ENCODE data around the gene NEDD9.

Gene NEDD9

DNA sequence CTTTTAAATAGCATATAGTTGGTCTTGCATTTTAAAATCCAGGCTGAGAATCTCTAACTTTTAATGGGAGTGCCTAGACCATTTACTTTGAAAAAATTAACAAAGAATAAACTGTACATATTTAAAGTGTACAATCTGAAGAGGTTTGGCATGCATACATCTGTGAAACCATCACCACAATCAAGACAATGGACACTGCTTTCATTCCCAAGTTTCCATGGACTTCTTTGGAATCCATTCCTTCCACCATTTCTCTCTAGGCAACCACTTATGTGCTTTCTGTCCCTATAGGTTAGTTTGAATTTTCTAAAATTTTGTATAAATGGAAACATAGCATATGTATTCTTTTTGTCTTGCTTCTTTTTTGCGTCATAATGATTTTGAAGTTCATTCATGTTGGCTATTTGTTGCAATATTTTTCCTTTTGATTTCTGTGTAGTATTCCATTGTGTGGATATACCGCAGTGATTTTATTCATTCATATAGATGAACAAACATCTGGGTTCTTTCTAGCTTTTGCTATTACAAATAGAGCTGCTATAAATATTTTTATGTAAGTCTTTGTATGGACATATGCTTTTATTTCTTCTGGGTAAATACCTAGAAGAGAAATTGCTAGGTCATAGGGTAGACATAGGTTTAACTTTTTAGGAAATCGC is 50.9 kb downstream of the NEDD9 start:
- H3K27me3 ChIP-seq (replicated peaks; ENCODE audit: control insufficient read depth, insufficient read depth, low read length, poor library complexity, severe bottlenecking) = no peaks in the 10 kb centered on the region
- H3K9me3 ChIP-seq (ENCODE audit: control insufficient read depth, low read length) = no peaks in the 10 kb centered on the region
- H3K27ac ChIP-seq (ENCODE audit: insufficient read depth, low read length, poor library complexity, severe bottlenecking) = no peak overlapping the region
- peaks cover 23% of the 10 kb centered on the region for H3K36me3 ChIP-seq (ENCODE audit: control insufficient read depth, insufficient read depth, low read length)
- no peak for DNase-seq
- no peak overlapping the region for H3K4me3 ChIP-seq (ENCODE audit: insufficient read depth, low read depth, low read length, poor library complexity, severe bottlenecking)
- no peaks in the 10 kb centered on the region for H3K4me1 ChIP-seq (ENCODE audit: control insufficient read depth, insufficient read depth, low read length, poor library complexity, severe bottlenecking)

GRCh38 chr6:11179419-11180202 is 52.9 kb downstream of the NEDD9 start:
- Histone ChIP-seq H3K9me3 (ENCODE audit: control insufficient read depth, low read length) (no peaks in the 10 kb centered on the region), H3K4me3 (ENCODE audit: insufficient read depth, low read depth, low read length, poor library complexity, severe bottlenecking) (no peak overlapping the region), H3K4me1 (ENCODE audit: control insufficient read depth, insufficient read depth, low read length, poor library complexity, severe bottlenecking) (no peaks in the 10 kb centered on the region), H3K27ac (ENCODE audit: insufficient read depth, low read length, poor library complexity, severe bottlenecking) (no peak overlapping the region), H3K36me3 (ENCODE audit: control insufficient read depth, insufficient read depth, low read length) (peaks cover 5% of the 10 kb centered on the region), H3K27me3 (replicated peaks; ENCODE audit: control insufficient read depth, insufficient read depth, low read length, poor library complexity, severe bottlenecking) (no peaks in the 10 kb centered on the region)
- DNase-seq = no peak

DNA sequence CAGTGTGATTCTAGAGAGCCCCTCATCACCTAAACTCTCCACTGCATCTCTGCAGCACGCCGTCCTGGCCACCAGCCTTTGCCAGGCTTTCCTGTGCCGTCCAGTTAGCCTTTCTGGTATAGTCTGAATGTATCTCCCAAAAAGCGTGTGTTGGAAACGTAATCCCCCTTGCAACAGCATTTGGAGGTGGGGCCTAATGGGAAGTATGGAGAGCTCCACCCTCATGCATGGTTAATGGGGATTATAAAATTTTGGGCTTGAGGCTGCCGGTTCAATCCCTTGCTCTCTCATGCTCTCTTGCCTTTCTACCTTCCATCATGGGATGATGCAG is 53.4 kb downstream of the NEDD9 start:
- H3K4me1 ChIP-seq (ENCODE audit: control insufficient read depth, insufficient read depth, low read length, poor library complexity, severe bottlenecking) = no peaks in the 10 kb centered on the region
- no peak overlapping the region for H3K27ac ChIP-seq (ENCODE audit: insufficient read depth, low read length, poor library complexity, severe bottlenecking)
- DNase-seq = no peak
- H3K4me3 ChIP-seq (ENCODE audit: insufficient read depth, low read depth, low read length, poor library complexity, severe bottlenecking) = no peak overlapping the region
- H3K36me3 ChIP-seq (ENCODE audit: control insufficient read depth, insufficient read depth, low read length) = no peaks in the 10 kb centered on the region
- no peaks in the 10 kb centered on the region for H3K27me3 ChIP-seq (replicated peaks; ENCODE audit: control insufficient read depth, insufficient read depth, low read length, poor library complexity, severe bottlenecking)
- H3K9me3 ChIP-seq (ENCODE audit: control insufficient read depth, low read length) = no peaks in the 10 kb centered on the region

DNA sequence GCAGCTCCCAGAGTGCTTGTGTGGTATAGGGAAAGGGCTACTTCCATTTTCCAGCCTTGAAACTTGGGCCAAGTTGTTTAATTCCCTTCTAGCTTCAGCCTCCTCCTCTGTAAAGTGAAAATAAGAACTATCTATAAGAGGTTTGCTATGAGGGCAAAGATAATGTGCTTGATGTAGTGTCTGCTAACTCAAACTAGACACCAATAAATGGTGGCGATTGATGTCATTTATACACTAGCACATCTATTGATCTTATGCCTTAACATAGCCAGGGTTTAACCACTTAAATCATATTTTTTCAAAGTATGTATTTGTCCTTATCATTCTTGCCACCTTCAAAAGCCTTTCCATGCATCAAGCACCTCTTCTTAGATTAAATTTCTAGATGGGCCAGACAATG is 55.2 kb downstream of the NEDD9 start:
- H3K4me3 ChIP-seq (ENCODE audit: insufficient read depth, low read depth, low read length, poor library complexity, severe bottlenecking) = no peak overlapping the region
- H3K4me1 ChIP-seq (ENCODE audit: control insufficient read depth, insufficient read depth, low read length, poor library complexity, severe bottlenecking) = peaks cover 4% of the 10 kb centered on the region
- no peak for DNase-seq
- no peaks in the 10 kb centered on the region for H3K9me3 ChIP-seq (ENCODE audit: control insufficient read depth, low read length)
- no peaks in the 10 kb centered on the region for H3K36me3 ChIP-seq (ENCODE audit: control insufficient read depth, insufficient read depth, low read length)
- H3K27ac ChIP-seq (ENCODE audit: insufficient read depth, low read length, poor library complexity, severe bottlenecking) = no peak overlapping the region
- no peaks in the 10 kb centered on the region for H3K27me3 ChIP-seq (replicated peaks; ENCODE audit: control insufficient read depth, insufficient read depth, low read length, poor library complexity, severe bottlenecking)

- Histone ChIP-seq H3K9me3 (ENCODE audit: control insufficient read depth, low read length) (no peaks in the 10 kb centered on the region), H3K27ac (ENCODE audit: insufficient read depth, low read length, poor library complexity, severe bottlenecking) (no peak overlapping the region), H3K4me1 (ENCODE audit: control insufficient read depth, insufficient read depth, low read length, poor library complexity, severe bottlenecking) (peaks cover 5% of the 10 kb centered on the region), H3K4me3 (ENCODE audit: insufficient read depth, low read depth, low read length, poor library complexity, severe bottlenecking) (no peak overlapping the region), H3K27me3 (replicated peaks; ENCODE audit: control insufficient read depth, insufficient read depth, low read length, poor library complexity, severe bottlenecking) (no peaks in the 10 kb centered on the region), H3K36me3 (ENCODE audit: control insufficient read depth, insufficient read depth, low read length) (no peaks in the 10 kb centered on the region)
- DNase-seq = no peak
These were observed 58.2 kb downstream of the NEDD9 start for GRCh38 chr6:11174242-11174611.

GRCh38 chr6:11172501-11173327 is 59.8 kb downstream of the NEDD9 start:
- no peak overlapping the region for H3K27ac ChIP-seq (ENCODE audit: insufficient read depth, low read length, poor library complexity, severe bottlenecking)
- H3K27me3 ChIP-seq (replicated peaks; ENCODE audit: control insufficient read depth, insufficient read depth, low read length, poor library complexity, severe bottlenecking) = no peaks in the 10 kb centered on the region
- no peaks in the 10 kb centered on the region for H3K36me3 ChIP-seq (ENCODE audit: control insufficient read depth, insufficient read depth, low read length)
- DNase-seq = peak; percentile 46 to 63 (median 52)
- H3K4me3 ChIP-seq (ENCODE audit: insufficient read depth, low read depth, low read length, poor library complexity, severe bottlenecking) = no peak overlapping the region
- no peaks in the 10 kb centered on the region for H3K9me3 ChIP-seq (ENCODE audit: control insufficient read depth, low read length)
- H3K4me1 ChIP-seq (ENCODE audit: control insufficient read depth, insufficient read depth, low read length, poor library complexity, severe bottlenecking) = peaks cover 5% of the 10 kb centered on the region

DNA sequence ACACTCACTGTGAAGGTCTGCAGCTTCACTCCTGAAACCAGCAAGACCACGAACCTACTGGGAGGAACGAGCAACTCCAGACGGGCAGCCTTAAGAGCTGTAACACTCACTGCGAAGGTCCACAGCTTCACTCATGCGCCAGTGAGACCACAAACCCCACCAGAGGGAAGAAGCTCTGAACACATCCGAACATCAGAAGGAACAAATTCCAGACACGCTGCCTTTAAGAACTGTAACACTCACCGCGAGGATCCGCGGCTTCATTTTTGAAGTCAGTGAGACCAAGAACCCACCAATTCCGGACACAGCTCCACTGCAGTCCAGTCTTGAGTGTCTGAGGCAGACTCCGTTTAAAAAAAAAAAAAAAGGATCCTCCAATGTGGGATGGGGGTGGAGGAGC is 60.5 kb downstream of the NEDD9 start:
- Histone ChIP-seq H3K27ac (ENCODE audit: insufficient read depth, low read length, poor library complexity, severe bottlenecking) (no peak overlapping the region), H3K4me1 (ENCODE audit: control insufficient read depth, insufficient read depth, low read length, poor library complexity, severe bottlenecking) (peaks cover 5% of the 10 kb centered on the region), H3K9me3 (ENCODE audit: control insufficient read depth, low read length) (no peaks in the 10 kb centered on the region), H3K27me3 (replicated peaks; ENCODE audit: control insufficient read depth, insufficient read depth, low read length, poor library complexity, severe bottlenecking) (no peaks in the 10 kb centered on the region), H3K36me3 (ENCODE audit: control insufficient read depth, insufficient read depth, low read length) (no peaks in the 10 kb centered on the region), H3K4me3 (ENCODE audit: insufficient read depth, low read depth, low read length, poor library complexity, severe bottlenecking) (no peak overlapping the region)
- DNase-seq = no peak

GRCh38 chr6:11168091-11168635 is 64.3 kb downstream of the NEDD9 start:
- no peak overlapping the region for H3K4me3 ChIP-seq (ENCODE audit: insufficient read depth, low read depth, low read length, poor library complexity, severe bottlenecking)
- no peaks in the 10 kb centered on the region for H3K9me3 ChIP-seq (ENCODE audit: control insufficient read depth, low read length)
- no peaks in the 10 kb centered on the region for H3K27me3 ChIP-seq (replicated peaks; ENCODE audit: control insufficient read depth, insufficient read depth, low read length, poor library complexity, severe bottlenecking)
- H3K36me3 ChIP-seq (ENCODE audit: control insufficient read depth, insufficient read depth, low read length) = no peaks in the 10 kb centered on the region
- H3K27ac ChIP-seq (ENCODE audit: insufficient read depth, low read length, poor library complexity, severe bottlenecking) = no peak overlapping the region
- peaks cover 5% of the 10 kb centered on the region for H3K4me1 ChIP-seq (ENCODE audit: control insufficient read depth, insufficient read depth, low read length, poor library complexity, severe bottlenecking)
- DNase-seq = no peak

GRCh38 chr6:11166948-11167347 is 65.5 kb downstream of the NEDD9 start:
- Histone ChIP-seq H3K9me3 (ENCODE audit: control insufficient read depth, low read length) (no peaks in the 10 kb centered on the region), H3K27ac (ENCODE audit: insufficient read depth, low read length, poor library complexity, severe bottlenecking) (no peak overlapping the region), H3K36me3 (ENCODE audit: control insufficient read depth, insufficient read depth, low read length) (no peaks in the 10 kb centered on the region), H3K4me1 (ENCODE audit: control insufficient read depth, insufficient read depth, low read length, poor library complexity, severe bottlenecking) (no peaks in the 10 kb centered on the region), H3K4me3 (ENCODE audit: insufficient read depth, low read depth, low read length, poor library complexity, severe bottlenecking) (no peak overlapping the region), H3K27me3 (replicated peaks; ENCODE audit: control insufficient read depth, insufficient read depth, low read length, poor library complexity, severe bottlenecking) (no peaks in the 10 kb centered on the region)
- no peak for DNase-seq
